K562 (cell line): ENCODE results near the gene VPS9D1. TPM values are rescaled to one million over a fixed set of nuclear protein-coding genes. Genes with fewer than 3 reads are reported as not detected.

Experiments
- FOXM1 ChIP-seq, 2 experiments: fragments of 450-650 bp in 1 of 2; sonication (generic) in 1 of 2; formaldehyde crosslinking in 1 of 2; IDR thresholded peaks; 2 replicates each; pipeline versions ENCODE4 v1.6.1 to v1.9.0; 2017 to 2022; ENCODE audit warnings: low read depth in 2 of 2, mild to moderate bottlenecking in 2 of 2, missing genetic modification reagents in 1 of 2, moderate library complexity in 1 of 2
- HDGF ChIP-seq: fragments of 450-650 bp; IDR thresholded peaks from 2 replicates; pipeline ENCODE4 v1.6.1; 2016
- MAX ChIP-seq: sonication (generic); formaldehyde crosslinking; IDR thresholded peaks from 2 replicates; pipeline ENCODE4 v1.9.0; 2022; ENCODE audit warnings: mild to moderate bottlenecking, missing genetic modification reagents
- SAFB2 ChIP-seq: fragments of 200-400 bp; formaldehyde crosslinking; IDR thresholded peaks from 2 replicates; pipeline ENCODE4 v1.6.1; 2018; ENCODE audit warnings: borderline replicate concordance, low read length, low read depth, moderate library complexity; ENCODE audit not compliant: severe bottlenecking
- SFPQ ChIP-seq: fragments of 200-400 bp; formaldehyde crosslinking; IDR thresholded peaks from 2 replicates; pipeline ENCODE4 v1.6.1; 2017; ENCODE audit warnings: mild to moderate bottlenecking, low read depth, low read length, moderate library complexity
- SP1 ChIP-seq: sonication (generic); formaldehyde crosslinking; IDR thresholded peaks from 2 replicates; pipeline ENCODE4 v1.8.1; 2022; ENCODE audit warnings: mild to moderate bottlenecking, missing genetic modification reagents
- TAF9B ChIP-seq: fragments of 450-650 bp; IDR thresholded peaks from 2 replicates; pipeline ENCODE4 v1.6.1; 2018; ENCODE audit warnings: mild to moderate bottlenecking; ENCODE audit not compliant: partially characterized antibody
- TRIM24 ChIP-seq, 2 experiments: fragments of 450-650 bp; IDR thresholded peaks; 2 replicates each; pipeline ENCODE4 v1.6.1; 2016
- XRCC5 ChIP-seq: fragments of 200-400 bp; formaldehyde crosslinking; IDR thresholded peaks from 2 replicates; pipeline ENCODE4 v1.6.1; 2017; ENCODE audit warnings: low read depth, mild to moderate bottlenecking, low read length
- ZEB2 ChIP-seq: fragments of 450-650 bp; IDR thresholded peaks from 2 replicates; pipeline ENCODE4 v1.6.1; 2016
- polyA plus RNA-seq, 8 experiments: library from polyadenylated mRNA; depleted of rRNA in 4 of 8; stranded (reverse) in 5 of 8; unstranded in 3 of 8; fragments of >200 nt; fragmentation: Nextera tagmentation in 2 of 8; fragmentation: Illumina TruSeq in 1 of 8; extraction: Ambion mirVana in 2 of 8; extraction: Trizol in 1 of 8; gene quantifications; 2 replicates each; pipeline versions ENCODE4 v1.2.1 to v1.2.3, GENCODE V29; 2011 to 2014; ENCODE audit warnings: inconsistent platforms in 1 of 8, missing spikeins in 1 of 8
- total RNA-seq, 7 experiments: library from RNA; depleted of rRNA in 6 of 7; stranded (reverse); fragments of >200 nt in 6 of 7; fragmentation: Illumina TruSeq in 2 of 7; extraction: Trizol in 2 of 7; gene quantifications; 2 replicates each; pipeline versions ENCODE4 v1.2.1 to v1.2.3, GENCODE V29; 2011 to 2021; ENCODE audit warnings: low replicate concordance in 1 of 7

VPS9D1 gene
- total and polyA plus RNA-seq, 9 of the 15 experiments (the other 6 are each of a cell fraction or from before 2014, with no cell fraction given): 0.33 to 3.1 (median 1.1) TPM

- TF ChIP-seq TRIM24 (IDR thresholded peaks at IDR 0.05): no peak
- no peak for TF ChIP-seq ZEB2
- TF ChIP-seq XRCC5: no peak
- TF ChIP-seq SFPQ: no peak
- no peak for TF ChIP-seq SAFB2
- TF ChIP-seq FOXM1 (IDR thresholded peaks at IDR 0.05; ENCODE audit: low read depth): no peak
- 0 out of 2 replicates have a peak, but pooled peaks have one; percentile 43 for TF ChIP-seq FOXM1 (CRISPR knock-in tag; IDR thresholded peaks at IDR 0.05; ENCODE audit: low read depth)
- no peak for TF ChIP-seq MAX (CRISPR knock-in tag)
- TF ChIP-seq TAF9B: no peak
- TF ChIP-seq SP1 (CRISPR knock-in tag): 0 out of 2 replicates have a peak, but pooled peaks have one; percentile 3
- no peak for TF ChIP-seq HDGF
Measured at GRCh38 chr16:89712274-89712781, 8.4 kb downstream of the VPS9D1 start (continued).
